Colon (tissue), 2 donors: ENCODE data around the gene OBP2B.
"Not testable (repeated sequence)": the region's sequence is repeated elsewhere in the genome, so short reads cannot be mapped to it uniquely, and the experiment has no call there.

Experiments
- FAIRE-seq: peaks from 2 replicates; lab custom pipeline; 2012; peaks lifted over from hg19 to GRCh38; lab: Jason Lieb, UNC
- donor health status: control.
- donor health status: control.

Gene OBP2B

DNA sequence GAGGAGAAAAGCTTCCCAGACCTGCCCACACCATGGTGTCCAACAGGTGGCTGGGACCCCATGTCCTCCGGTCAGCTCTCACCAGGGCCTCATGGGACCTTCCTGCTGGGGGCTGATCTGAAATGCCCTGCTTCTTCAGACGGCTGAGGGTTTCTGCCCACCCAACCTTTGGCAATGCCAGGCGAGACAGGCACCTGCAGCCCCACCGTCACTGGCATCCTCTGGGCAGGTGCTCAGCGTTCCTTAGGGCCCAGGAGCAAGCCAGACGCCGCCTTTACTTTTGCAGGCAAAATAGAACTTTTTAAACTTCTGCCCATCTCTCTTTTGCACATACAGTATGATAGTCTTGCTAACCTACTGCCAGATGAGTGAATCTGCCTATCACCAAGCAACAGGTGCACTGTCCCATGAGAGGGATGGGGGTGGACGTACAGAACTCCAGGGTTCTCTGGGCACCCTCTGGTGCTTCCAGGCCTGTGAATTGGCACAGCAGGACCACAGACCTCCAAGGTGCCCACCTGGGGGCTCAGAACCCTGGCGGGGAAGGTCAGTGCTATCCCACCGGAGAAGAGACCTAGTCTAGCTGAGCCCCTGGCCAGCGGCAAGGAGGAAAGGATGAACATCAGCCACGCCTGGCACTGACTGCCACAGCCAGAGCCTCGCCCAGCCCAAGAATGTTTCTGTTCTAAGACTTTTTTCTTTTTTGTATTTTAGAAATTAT is 7.5 kb downstream of the OBP2B start:
- FAIRE-seq, result no peak

DNA sequence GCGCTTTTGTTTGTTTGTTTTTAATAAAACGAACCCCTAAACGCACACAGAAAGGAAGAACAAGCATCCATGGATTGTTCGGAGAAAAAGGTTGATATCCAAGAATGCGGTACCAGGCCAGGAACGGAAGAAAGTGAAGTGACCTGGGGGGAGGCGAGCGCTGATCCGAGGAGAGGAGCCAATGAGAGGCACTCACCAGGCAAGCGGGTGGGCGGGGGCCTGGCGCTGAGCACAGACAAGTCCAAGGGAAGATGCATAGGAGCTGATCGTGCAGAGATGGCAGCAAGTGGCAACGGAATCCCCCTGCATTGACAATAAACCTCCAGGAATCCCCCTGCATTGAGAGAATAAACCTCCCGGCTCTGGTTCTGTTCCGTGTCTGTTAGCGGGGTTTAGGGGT is 8.4 kb downstream of the OBP2B start:
- FAIRE-seq, result no peak

DNA sequence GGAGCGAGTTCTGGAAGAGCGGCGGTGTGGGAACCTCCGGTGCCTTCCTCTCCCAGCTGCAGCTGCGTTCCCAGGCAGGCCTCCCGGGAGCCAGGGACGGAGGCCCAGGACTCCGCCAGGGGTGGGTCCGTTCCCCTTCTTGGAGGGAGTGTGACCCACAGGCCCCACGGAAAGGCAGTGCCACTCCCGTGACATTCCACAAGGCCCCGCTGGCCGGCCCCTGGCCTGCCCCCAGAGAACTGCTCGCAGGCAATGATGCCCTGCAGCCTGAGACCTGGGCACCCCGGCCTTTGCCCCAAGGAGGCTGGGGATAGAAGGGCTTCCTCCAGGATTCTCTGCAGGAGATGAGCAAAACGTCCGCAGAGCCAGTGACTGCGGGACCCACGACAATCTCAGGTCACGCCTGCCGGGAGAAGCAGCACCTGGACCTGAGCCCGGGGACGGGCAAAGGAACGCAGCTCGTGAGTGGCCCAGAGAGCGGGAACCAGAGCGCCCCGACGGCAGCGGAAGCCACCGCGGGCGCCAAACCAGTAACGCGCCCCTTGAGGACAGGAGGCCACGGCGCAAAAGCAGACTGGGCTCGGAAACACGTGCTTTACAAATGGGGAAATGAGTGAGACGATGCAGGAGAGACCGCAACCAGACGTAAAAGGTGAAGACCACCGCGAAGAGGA is 9.3 kb downstream of the OBP2B start:
- no peak for FAIRE-seq

GRCh38 chr9:133195029-133195428 is 14.0 kb downstream of the OBP2B start:
- no peak for FAIRE-seq

DNA sequence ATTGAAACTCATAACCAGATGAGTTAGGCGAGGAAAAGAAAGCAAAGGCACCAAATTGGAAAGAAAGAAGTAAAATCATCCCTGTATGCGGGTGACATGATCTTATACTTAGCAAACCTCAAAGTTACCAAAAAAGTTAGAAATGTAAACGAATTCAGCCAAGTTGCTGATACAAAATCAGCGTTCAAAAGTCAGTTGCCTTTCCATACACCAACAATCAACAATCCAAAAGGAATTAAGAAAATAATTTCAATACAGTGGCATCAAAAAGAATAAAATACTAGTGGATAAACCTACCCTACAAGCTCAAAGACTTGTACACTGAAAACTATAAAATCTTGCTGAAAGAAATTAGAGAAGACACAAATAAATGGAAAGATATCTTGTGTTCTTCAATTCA is 14.5 kb downstream of the OBP2B start:
- FAIRE-seq, result no peak

GRCh38 chr9:133191989-133192388 is 17.1 kb downstream of the OBP2B start:
- FAIRE-seq, result no peak

DNA sequence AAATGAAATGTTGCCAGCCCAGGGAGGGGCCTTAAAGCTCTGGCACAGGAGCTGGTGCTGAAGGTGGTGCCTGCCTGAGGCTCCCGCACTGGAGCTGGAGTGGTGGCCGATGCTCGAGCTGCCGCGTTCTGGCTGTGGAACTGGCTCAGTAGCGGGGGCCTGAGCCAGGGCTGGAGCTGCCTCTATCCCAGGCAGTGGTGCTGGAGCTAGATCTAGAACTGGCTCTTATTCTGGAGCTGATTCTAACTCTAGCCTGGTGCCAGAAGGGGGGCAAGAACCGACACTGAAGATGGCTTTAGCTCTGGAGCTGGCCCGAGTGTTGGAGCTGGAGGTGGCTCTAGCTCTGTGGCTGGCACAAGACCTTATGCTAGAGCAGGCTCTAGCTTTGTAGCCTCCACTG is 19.2 kb downstream of the OBP2B start:
- FAIRE-seq, result no peak

GRCh38 chr9:133188843-133189180 is 20.2 kb downstream of the OBP2B start:
- FAIRE-seq, result no peak

DNA sequence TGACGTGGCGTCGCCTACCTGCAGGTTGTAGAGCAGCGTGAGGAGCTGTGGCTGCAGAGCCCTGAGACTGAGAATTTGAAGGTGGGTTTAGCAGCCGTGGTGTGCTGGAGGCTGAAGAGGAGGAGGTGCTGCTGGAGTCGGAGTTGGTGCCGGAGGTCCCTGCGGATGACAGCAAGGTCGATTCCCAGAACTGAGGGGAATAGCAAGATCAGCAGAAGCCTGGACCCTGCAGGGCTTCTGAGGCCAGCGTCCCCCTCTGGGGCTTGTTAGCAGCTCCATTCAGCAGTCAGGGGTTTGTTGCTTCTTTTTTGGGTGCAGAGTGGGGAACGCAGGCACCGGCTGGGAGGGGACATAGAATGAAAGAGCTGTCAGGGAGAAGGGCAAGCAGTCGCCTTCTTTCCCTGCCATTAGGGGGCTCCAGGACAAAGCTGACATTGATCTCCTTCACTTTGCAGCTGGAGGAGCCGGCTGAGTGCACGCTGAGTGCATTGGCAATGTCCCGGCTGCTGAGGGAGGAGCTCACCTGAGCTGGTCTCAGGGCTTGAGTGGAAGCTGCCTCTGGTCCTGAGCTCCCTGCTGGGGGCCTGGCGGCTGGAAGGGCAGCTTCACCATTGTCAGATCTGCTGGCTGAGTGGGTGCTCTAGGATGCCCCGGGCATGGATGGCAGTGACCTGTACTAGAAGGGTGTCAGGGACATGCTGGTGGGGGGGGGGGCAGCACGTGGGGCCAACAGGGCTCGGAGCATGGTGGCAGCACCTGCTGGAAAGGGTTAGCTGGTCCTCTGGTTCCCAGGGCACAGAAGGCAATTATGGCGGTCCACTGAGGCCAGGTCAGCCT is 20.8 kb downstream of the OBP2B start:
- FAIRE-seq, result no peak

DNA sequence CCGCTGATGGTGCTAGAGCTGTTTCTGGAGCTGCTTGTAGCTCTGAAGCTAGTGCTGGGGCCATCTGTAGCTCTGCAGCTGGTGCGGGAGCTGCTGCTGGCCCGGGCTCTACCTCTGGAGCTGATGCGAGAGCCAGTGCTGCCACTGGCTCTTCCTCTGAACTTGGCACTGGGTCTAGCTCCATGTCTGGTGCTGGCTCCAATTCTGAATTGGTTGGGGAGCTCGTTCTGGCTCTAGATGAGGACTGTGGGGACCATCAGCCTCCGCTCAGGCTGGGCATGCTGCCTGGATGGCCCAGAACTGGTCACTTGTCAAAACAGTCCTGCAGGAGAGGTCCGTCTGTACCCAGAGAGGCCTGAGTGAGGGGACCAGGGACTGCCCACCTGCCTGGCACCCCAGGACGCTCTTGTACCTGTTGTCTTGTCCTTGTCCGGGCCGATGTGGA is 21.5 kb downstream of the OBP2B start:
- FAIRE-seq, result no peak

DNA sequence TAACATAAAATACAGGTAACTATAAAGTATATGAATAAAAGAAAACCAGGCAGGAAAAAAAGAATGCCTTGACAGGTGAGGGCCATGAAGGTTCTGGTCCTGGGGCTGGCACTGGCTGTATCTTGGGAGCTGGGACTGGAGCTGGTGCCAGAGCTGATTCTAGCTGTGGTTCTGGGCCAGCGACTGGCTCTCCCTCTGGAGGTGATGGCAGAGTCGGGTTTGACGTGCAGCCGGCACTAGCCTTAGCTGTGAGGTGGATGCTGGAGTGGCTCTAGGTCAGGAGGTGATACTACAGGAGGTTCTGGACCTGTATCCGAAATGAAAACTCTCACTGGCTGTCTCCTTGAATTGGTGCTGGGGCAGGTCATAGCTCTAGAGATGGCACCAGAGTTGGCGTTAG is 22.3 kb downstream of the OBP2B start:
- FAIRE-seq, result no peak

DNA sequence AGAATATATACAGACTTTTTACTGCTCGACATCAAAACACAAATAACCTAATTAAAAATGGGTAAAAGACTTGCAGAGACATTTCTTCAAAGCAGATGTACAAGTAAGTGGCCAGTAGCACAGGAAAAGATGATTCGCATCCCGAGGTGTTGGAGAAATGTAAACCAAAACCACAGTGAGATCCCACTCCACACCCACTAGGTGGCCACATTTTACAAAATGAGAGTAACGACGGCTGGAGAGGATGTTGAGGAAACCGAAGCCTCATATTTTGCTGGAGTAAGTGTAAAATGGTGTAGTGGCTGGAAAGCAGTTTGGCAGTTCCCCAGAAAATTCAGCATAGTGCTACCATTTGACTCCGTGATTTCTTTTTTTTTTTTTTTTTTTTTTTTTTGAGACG is 24.1 kb downstream of the OBP2B start:
- FAIRE-seq, result no peak

DNA sequence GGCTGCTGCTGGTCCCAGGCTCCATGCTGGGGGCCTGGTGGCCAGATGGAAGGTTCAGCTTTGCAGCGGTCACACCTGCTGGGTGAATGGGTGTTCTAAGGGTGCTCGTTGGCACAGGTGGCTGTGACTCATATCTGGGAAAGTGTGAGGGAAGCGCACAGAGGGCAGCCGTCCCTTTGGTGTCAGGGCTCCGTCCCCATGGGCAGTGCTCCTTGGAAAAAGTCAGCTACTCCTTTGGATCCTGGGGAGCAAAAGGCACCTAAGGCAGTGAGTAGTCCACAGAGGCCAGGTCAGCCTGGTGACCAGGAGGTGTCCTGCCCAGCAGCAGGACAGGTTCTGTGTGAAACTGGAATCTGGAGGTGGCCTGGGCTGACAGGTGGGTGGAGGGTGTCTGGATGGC is 26.9 kb downstream of the OBP2B start:
- no peak for FAIRE-seq

GRCh38 chr9:133181561-133181960 is 27.5 kb downstream of the OBP2B start:
- no peak for FAIRE-seq

DNA sequence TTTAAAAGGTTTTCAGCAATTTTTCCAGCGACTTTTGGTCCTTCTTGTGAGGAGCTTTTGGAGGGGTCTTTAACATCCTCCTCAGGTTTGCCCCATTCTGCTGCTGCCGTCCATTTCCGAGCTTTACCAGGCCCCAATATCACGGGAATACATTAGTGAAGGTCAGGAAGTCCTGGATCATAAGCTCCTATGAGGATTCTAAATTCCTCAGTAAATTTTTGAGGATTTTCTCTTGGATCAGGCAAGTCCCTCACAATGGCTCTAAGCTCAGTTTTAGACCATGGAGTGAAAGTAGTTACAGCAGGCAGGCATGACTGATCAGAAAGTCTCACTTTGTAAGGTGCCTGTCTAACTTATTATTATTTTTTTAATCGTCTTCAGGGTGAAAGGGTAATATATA is 28.1 kb downstream of the OBP2B start:
- no peak for FAIRE-seq

DNA sequence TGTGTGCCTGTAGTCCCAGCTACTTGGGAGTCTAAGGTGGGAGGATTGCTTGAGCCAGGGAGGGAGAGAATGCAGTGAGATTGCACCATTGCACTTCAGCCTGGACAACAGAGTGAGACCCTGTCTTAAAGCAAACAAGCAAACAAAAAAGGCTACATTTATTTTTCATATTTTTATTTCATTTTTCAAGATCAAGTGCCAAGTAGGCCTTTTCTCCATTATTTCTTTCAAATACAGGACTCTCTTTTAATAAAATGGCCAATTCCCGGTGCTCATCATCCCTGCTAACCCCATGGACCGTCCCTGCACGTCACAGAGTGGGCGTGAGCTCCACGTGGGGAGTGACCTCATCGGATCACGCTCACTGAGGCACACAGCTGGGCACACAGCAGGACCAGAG is 36.0 kb downstream of the OBP2B start:
- no peak for FAIRE-seq

GRCh38 chr9:133171161-133171961 is 37.7 kb downstream of the OBP2B start:
- no peak for FAIRE-seq

DNA sequence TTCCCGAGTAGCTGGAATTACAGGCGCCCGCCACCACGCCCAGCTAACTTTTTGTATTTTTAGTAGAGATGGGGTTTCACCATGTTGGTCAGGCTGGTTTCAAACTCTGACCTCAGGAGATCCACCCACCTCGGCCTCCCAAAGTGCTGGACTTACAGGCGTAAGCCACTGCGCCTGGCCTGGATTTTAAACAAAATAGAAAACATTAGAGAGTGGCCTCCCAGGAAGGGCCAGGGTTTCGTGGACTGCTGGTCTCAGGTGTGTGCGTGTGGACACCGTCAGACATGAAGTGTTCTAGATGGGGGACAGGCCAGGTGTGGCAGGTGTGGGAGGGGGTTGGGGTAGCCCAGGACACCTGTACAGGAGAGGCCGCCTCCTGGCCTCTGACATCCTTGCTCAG is 38.3 kb downstream of the OBP2B start:
- no peak for FAIRE-seq

- not testable (repeated sequence) for FAIRE-seq
Measured at GRCh38 chr9:133169687-133170086, 39.4 kb downstream of the OBP2B start.

DNA sequence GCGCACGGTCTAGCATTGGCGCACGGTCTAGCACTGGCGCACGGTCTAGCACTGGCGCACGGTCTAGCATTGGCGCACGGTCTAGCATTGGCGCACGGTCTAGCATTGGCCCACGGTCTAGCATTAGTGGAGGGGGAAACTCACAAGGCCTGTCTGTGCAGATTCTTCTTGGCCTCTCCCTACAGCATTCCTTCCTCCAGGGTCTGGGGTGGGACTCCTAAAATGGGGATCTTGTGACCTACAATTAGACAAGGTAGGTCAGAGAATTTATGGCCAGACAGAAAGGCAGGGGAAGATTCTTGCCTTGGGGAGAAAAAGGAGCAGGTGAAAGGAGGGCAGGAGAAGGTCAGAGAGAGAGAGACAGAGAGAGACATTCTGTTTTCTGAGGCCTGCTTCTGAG is 39.9 kb downstream of the OBP2B start:
- no peak for FAIRE-seq

DNA sequence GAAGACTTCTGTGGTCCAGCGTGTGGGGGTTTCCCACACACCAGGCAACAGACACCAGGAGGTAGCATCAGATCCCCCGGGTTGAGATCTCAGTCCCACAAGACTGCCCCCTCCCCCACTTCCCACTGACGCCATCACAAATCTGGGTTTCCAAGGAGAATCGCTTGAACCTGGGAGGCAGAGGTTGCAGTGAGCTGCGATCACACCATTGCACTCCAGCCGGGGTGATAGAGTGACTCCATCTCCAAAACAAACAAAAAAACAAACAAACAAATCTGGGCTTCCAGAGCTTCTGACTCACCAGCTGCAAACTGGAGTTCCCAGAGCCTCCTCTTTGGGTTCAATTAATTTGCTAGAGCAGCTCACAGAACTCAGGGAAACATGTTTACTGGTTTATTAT is 40.6 kb downstream of the OBP2B start:
- FAIRE-seq, result no peak

DNA sequence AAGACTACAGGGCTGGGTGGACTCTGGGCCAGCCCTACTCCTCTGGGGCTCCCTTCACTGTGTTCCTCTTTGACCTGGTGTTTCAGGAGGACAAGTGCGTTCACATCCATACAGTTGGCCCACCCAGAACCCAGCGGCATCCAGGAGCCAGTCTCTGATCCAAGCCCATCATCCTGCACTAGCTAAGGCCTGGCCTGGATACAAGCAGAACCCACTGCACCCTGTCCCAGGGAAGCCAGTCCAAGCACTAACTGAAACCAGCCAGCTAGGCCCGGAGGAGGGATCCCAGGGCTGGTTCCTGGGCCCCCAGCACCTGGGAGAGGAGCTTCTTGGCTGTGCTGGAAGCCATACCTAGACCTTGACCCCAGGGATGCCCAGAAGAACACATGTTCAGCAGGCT is 41.3 kb downstream of the OBP2B start:
- no peak for FAIRE-seq
